ENCODE data around the gene CCDC102B.

The CCDC102B gene

GRCh38 chr18:68965817-68966216, 167.9 kb downstream of the CCDC102B start:
- no peak overlapping the region for H3K4me2 ChIP-seq (ENCODE audit: low read length)
- no peaks in the 10 kb centered on the region for H3K27me3 ChIP-seq (ENCODE audit: control insufficient read depth, insufficient read depth, low read length)

GRCh38 chr18:68969027-68969426, 171.1 kb downstream of the CCDC102B start:
- H3K27me3 ChIP-seq (ENCODE audit: control insufficient read depth, insufficient read depth, low read length) = no peaks in the 10 kb centered on the region
- H3K27ac ChIP-seq = no peak overlapping the region
- H3K4me2 ChIP-seq (ENCODE audit: low read length) = no peak overlapping the region
- H3K9me3 ChIP-seq (ENCODE audit: control insufficient read depth, low read length) = no peaks in the 10 kb centered on the region
- H3K36me3 ChIP-seq (ENCODE audit: control insufficient read depth, insufficient read depth, low read length) = no peaks in the 10 kb centered on the region
- no peak overlapping the region for H3K9ac ChIP-seq
- H2AFZ ChIP-seq = no peak overlapping the region
- no peaks in the 10 kb centered on the region for H3K4me1 ChIP-seq
- TF ChIP-seq CTCF (IDR thresholded peaks at IDR 0.05) = no peak
- H3K4me3 ChIP-seq (ENCODE audit: low read depth, low read length) = no peak overlapping the region
- no peaks in the 10 kb centered on the region for H3K79me2 ChIP-seq

More at GRCh38 chr18:68965817-68966216, 167.9 kb downstream of the CCDC102B start:
- no peak overlapping the region for H3K4me3 ChIP-seq (ENCODE audit: low read depth, low read length)
- H3K9ac ChIP-seq = no peak overlapping the region
- H3K79me2 ChIP-seq = no peaks in the 10 kb centered on the region
- H3K9me3 ChIP-seq (ENCODE audit: control insufficient read depth, low read length) = no peaks in the 10 kb centered on the region
- no peak for TF ChIP-seq CTCF (IDR thresholded peaks at IDR 0.05)
- no peak overlapping the region for H2AFZ ChIP-seq
- no peak overlapping the region for H3K27ac ChIP-seq
- no peaks in the 10 kb centered on the region for H3K36me3 ChIP-seq (ENCODE audit: control insufficient read depth, insufficient read depth, low read length)
- H3K4me1 ChIP-seq = no peaks in the 10 kb centered on the region

- Histone ChIP-seq H3K4me3 (ENCODE audit: low read depth, low read length) (no peak overlapping the region), H3K4me1 (no peaks in the 10 kb centered on the region), H3K27ac (no peak overlapping the region), H3K9ac (no peak overlapping the region), H3K36me3 (ENCODE audit: control insufficient read depth, insufficient read depth, low read length) (no peaks in the 10 kb centered on the region), H3K4me2 (ENCODE audit: low read length) (no peak overlapping the region), H3K27me3 (ENCODE audit: control insufficient read depth, insufficient read depth, low read length) (no peaks in the 10 kb centered on the region), H3K9me3 (ENCODE audit: control insufficient read depth, low read length) (no peaks in the 10 kb centered on the region), H2AFZ (no peak overlapping the region), H3K79me2 (no peaks in the 10 kb centered on the region)
- no peak for TF ChIP-seq CTCF (IDR thresholded peaks at IDR 0.05)
Observed at GRCh38 chr18:68972176-68972575, 174.3 kb downstream of the CCDC102B start.

GRCh38 chr18:68979737-68980136, 181.9 kb downstream of the CCDC102B start:
- TF ChIP-seq CTCF (IDR thresholded peaks at IDR 0.05) = no peak
- H3K27ac ChIP-seq = no peak overlapping the region
- no peaks in the 10 kb centered on the region for H3K9me3 ChIP-seq (ENCODE audit: control insufficient read depth, low read length)
- H3K36me3 ChIP-seq (ENCODE audit: control insufficient read depth, insufficient read depth, low read length) = no peaks in the 10 kb centered on the region
- no peaks in the 10 kb centered on the region for H3K27me3 ChIP-seq (ENCODE audit: control insufficient read depth, insufficient read depth, low read length)
- no peaks in the 10 kb centered on the region for H3K4me1 ChIP-seq
- no peaks in the 10 kb centered on the region for H3K79me2 ChIP-seq
- no peak overlapping the region for H3K4me2 ChIP-seq (ENCODE audit: low read length)
- H3K4me3 ChIP-seq (ENCODE audit: low read depth, low read length) = no peak overlapping the region
- no peak overlapping the region for H2AFZ ChIP-seq
- no peak overlapping the region for H3K9ac ChIP-seq

GRCh38 chr18:68983126-68983525, 185.2 kb downstream of the CCDC102B start:
- no peaks in the 10 kb centered on the region for H3K79me2 ChIP-seq
- H3K4me2 ChIP-seq (ENCODE audit: low read length) = no peak overlapping the region
- TF ChIP-seq CTCF (IDR thresholded peaks at IDR 0.05) = no peak
- H3K9ac ChIP-seq = no peak overlapping the region
- H3K27me3 ChIP-seq (ENCODE audit: control insufficient read depth, insufficient read depth, low read length) = no peaks in the 10 kb centered on the region
- H3K36me3 ChIP-seq (ENCODE audit: control insufficient read depth, insufficient read depth, low read length) = no peaks in the 10 kb centered on the region
- no peaks in the 10 kb centered on the region for H3K4me1 ChIP-seq
- H3K9me3 ChIP-seq (ENCODE audit: control insufficient read depth, low read length) = no peaks in the 10 kb centered on the region
- H2AFZ ChIP-seq = no peak overlapping the region
- H3K4me3 ChIP-seq (ENCODE audit: low read depth, low read length) = no peak overlapping the region
- no peak overlapping the region for H3K27ac ChIP-seq

Data from parathyroid adenoma (tissue), 2 donors.